Activated naive CD8-positive, alpha-beta T cell (primary cell): ENCODE measurements around the gene MSH5.

ENCODE experiments used
- H3K27ac Mint-ChIP-seq: one replicate; pipeline ENCODE4 v1.8.0; 2021; ENCODE audit warnings: mixed read lengths
- H3K27me3 Mint-ChIP-seq: one replicate; pipeline ENCODE4 v1.8.0; 2021; ENCODE audit warnings: mixed read lengths
- H3K36me3 Mint-ChIP-seq: one replicate; pipeline ENCODE4 v1.8.0; 2021; ENCODE audit warnings: mixed read lengths
- H3K4me1 Mint-ChIP-seq: one replicate; pipeline ENCODE4 v1.8.0; 2021; ENCODE audit warnings: low read depth, mixed read lengths
- H3K4me3 Mint-ChIP-seq: one replicate; pipeline ENCODE4 v1.8.0; 2021; ENCODE audit warnings: mild to moderate bottlenecking, mixed read lengths
- H3K9me3 Mint-ChIP-seq: one replicate; pipeline ENCODE4 v1.8.0; 2021; ENCODE audit warnings: low read depth, mixed read lengths

MSH5 gene

DNA sequence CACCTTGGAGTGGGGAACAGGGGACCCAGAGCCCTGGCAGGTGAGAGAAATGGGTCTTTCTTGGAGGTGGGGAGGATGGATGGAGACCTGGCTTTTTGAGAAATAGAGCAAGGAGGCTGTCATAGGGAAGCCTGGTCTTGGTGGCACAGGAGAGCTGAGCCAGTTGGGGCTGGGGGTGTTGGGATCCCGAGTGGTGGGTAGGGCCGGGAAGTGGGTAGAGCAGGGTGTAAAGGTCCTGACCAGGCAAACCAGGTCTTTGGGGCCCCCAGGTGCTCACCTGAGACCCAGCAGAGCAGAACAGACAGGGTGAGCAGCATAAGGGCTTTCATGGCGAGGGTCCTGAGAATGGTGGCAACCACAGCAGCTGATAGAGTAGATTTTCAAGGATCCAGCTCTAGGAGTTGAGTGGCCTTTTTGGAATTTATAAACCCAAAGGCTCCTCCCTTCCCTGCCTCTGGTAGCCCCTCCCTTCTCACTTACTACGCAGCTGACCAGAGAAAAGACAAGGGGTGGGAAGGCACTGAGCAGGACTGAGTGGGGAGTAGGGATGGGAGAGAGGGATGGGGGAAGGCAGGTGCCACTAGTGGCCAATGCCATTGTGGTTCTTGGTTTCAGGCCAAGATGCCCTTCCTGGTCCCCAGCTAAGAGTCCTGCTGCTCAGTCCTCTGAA, 18.3 kb upstream of the MSH5 start, which contains the start of gene LY6G6C:
Gene LY6G6C, minus strand, starts transcription at position 396 of the 670 bp plus-strand sequence. Its CDS starts 67 bp downstream, at position 329.
- H3K27ac Mint-ChIP-seq: no peak within 1 kb of the TSS
- peak within 1 kb of the TSS; percentile 5 for H3K4me3 Mint-ChIP-seq

DNA sequence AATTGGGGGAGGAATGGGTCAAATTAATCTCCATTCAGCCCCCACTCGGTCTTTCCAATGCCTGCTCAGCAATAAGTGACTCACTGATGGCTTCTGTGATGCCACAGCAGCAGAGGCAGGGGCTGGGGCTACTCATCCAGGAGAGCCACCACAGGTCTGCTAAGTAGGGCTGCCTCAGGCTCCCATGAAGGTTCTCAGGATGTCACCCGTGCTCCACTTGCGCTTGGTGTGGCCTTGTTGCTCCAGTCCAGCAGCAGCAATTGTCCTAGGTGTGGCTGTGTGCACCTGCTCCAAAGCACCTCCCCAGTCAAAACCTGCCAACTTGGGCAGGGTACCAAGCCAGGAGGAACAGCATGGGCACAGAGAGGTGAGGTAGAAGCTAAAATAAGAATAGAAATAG, 17.6 kb upstream of the MSH5 start:
- Mint-ChIP-seq H3K4me1 (peaks cover 23% of the 10 kb centered on the region), H3K27ac (no peak overlapping the region), H3K36me3 (peaks cover 4% of the 10 kb centered on the region), H3K27me3 (no peaks in the 10 kb centered on the region), H3K4me3 (peak overlapping the region; percentile 5), H3K9me3 (no peaks in the 10 kb centered on the region)

More for the DNA sequence above, 18.3 kb upstream of the MSH5 start, which contains the start of gene LY6G6C:
- Mint-ChIP-seq H3K9me3 (no peaks in the 10 kb centered on the region), H3K4me1 (peaks cover 17% of the 10 kb centered on the region), H3K27me3 (no peaks in the 10 kb centered on the region), H3K36me3 (no peaks in the 10 kb centered on the region)

DNA sequence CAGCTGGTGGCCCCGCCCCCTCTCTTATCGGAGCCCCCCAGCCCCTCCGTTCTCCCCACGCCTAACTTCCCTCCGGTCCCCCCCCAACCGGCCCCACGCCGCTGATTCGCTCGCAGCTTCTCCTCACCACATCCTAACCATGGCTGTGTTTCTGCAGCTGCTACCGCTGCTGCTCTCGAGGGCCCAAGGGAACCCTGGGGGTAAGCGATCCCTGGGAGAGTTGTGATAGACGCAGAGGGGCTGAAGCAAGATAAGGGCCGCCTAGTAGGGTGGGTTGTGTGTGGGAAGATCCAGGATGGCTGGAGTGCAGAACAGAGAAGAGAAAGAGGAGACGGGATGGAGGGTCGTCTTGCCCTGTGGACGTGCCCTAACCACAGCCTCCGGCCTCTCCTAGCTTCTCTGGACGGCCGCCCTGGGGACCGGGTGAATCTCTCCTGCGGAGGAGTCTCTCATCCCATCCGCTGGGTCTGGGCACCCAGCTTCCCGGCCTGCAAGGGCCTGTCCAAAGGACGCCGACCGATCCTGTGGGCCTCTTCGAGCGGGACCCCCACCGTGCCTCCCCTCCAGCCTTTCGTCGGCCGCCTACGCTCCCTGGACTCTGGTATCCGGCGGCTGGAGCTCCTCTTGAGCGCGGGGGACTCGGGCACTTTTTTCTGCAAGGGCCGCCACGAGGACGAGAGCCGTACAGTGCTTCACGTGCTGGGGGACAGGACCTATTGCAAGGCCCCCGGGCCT, 16.4 kb upstream of the MSH5 start, which contains the start of gene MPIG6B:
Gene MPIG6B, plus strand, starts transcription at position 129 of the 735 bp plus-strand sequence. Its CDS starts 11 bp downstream, at position 140.
- Mint-ChIP-seq H3K4me3 (peak within 1 kb of the TSS; percentile 5), H3K36me3 (peaks cover 4% of the 10 kb centered on the region), H3K27ac (no peak within 1 kb of the TSS), H3K27me3 (no peaks in the 10 kb centered on the region), H3K9me3 (no peaks in the 10 kb centered on the region), H3K4me1 (peaks cover 30% of the 10 kb centered on the region)

DNA sequence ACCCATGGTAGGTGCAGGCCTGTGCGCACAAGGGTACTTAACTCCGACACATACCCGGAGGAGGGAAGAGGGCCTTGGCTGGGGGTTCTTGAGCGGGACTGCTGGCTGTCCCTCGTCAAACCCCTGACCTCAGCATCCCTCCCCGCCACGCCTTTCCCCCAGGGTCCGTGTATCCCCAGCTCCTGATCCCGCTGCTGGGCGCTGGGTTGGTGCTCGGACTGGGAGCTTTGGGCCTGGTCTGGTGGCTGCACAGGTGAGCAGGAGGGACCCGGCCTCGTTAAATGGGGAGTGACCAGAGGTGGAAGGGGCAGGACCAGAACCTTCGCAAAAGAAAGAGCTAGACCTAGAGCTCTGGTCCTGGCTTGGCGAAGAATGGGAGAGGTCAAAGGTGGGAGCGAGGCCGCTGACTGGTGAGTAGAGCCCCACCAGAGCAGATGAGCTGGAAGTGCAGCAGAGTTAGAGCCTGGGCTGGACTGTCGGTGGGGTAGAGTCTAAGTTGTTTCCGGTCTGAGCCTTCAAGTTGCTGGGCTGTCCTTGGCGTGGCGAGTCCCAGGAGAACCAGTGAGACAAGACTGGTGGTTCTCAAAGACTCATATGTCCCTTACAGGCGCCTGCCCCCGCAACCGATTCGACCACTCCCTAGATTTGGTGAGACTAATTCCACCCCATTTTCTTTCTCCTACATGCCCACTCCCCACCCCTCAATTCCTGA, 15.7 kb upstream of the MSH5 start:
- H3K4me3 Mint-ChIP-seq: no peak overlapping the region
- H3K4me1 Mint-ChIP-seq: peaks cover 34% of the 10 kb centered on the region
- H3K27me3 Mint-ChIP-seq: no peaks in the 10 kb centered on the region
- peaks cover 4% of the 10 kb centered on the region for H3K36me3 Mint-ChIP-seq
- no peak overlapping the region for H3K27ac Mint-ChIP-seq
- no peaks in the 10 kb centered on the region for H3K9me3 Mint-ChIP-seq

DNA sequence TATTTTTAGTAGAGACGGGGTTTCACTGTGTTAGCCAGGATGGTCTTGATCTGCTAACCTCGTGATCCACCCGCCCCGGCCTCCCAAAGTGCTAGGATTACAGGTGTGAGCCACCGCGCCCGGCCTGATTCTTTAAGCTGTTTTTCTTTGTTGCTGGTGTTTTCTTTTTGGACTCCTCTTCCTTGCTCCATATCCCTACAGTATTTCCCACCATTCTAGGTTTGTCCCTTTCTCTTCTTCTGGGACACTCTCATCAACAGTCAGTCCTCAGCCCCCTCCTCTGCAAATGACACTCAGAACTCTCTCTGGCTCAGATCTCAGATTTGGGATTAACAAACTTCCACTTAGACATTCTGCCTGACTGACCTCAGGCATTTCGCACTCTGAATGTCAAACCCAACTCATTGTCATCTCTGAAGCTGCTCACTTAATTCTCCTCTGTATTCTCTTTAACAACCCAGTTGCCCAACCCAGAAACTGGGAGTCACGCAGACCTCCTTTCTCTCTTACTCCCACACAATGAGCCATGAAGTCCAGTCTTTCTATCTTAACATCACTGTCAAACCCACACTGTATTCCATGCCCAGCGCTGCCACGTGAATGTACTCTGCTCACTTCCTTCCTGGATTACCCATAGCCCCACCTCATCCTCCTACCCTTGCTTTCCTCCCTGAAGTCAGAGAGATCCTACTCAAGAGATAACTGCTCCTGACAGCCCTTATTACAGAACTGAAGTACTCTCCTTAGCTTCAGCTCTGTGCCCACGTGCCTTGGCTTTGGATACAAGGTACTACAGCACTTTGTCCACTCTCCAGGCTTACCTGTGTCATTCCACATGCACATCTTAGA, 14.1 kb upstream of the MSH5 start:
- no peaks in the 10 kb centered on the region for H3K27me3 Mint-ChIP-seq
- H3K4me1 Mint-ChIP-seq: peaks cover 44% of the 10 kb centered on the region
- H3K4me3 Mint-ChIP-seq: no peak overlapping the region
- H3K9me3 Mint-ChIP-seq: no peaks in the 10 kb centered on the region
- no peak overlapping the region for H3K27ac Mint-ChIP-seq
- H3K36me3 Mint-ChIP-seq: peaks cover 4% of the 10 kb centered on the region

- H3K4me1 Mint-ChIP-seq: peaks cover 45% of the 10 kb centered on the region
- H3K27ac Mint-ChIP-seq: peak overlapping the region; percentile 54
- H3K9me3 Mint-ChIP-seq: no peaks in the 10 kb centered on the region
- H3K4me3 Mint-ChIP-seq: peak overlapping the region; percentile 63
- peaks cover 4% of the 10 kb centered on the region for H3K36me3 Mint-ChIP-seq
- H3K27me3 Mint-ChIP-seq: no peaks in the 10 kb centered on the region
Observed at GRCh38 chr6:31727034-31727716, 12.6 kb upstream of the MSH5 start.

DNA sequence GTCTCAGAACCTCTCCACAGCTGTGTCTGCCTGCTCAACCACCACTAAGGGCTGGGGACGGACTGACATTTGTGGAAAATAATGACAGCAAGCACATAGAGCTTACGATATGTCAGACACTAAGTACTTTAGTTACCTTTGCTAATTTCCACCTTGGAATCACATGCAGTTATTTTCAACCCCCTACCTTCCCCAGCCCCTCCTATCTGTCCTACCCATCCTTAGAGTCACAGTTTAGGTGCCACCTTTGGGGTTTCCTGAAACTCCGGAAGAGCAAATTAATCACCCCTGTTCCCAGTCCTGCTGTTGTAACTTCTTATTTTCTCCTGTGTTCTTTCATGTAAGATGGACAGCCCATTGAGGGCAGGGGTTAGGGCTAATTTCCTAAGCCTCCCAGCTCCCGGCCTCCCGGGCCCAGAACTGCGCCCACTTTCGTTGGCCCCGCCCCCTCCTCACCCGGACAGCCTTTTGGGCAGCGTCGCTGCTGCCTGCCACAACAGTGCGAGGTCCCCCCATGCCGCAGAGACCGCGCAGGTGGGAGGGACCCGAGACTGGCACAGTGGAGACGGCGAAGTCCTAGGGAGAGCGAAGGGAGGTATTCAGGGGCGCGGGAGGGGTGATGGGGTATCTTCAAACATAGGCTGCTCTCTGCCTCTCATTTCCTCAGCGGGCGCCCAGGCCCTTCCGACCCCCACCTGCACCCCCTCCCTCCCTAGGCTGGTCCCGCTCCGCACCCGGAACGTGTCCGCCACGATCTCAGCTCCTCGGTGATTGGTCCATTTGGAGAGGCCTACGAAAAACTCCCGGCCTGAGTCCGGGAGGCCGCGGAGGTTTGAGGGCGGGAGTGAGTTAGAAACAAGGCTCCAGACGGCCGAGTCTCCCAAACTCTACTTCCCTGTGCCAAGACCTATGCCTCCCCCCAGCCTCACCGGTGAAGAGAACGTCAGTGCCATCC, 11.8 kb upstream of the MSH5 start:
- Mint-ChIP-seq H3K27ac (no peak overlapping the region), H3K9me3 (no peaks in the 10 kb centered on the region), H3K27me3 (no peaks in the 10 kb centered on the region), H3K36me3 (peaks cover 4% of the 10 kb centered on the region), H3K4me3 (peak overlapping the region; percentile 63), H3K4me1 (peaks cover 45% of the 10 kb centered on the region)

DNA sequence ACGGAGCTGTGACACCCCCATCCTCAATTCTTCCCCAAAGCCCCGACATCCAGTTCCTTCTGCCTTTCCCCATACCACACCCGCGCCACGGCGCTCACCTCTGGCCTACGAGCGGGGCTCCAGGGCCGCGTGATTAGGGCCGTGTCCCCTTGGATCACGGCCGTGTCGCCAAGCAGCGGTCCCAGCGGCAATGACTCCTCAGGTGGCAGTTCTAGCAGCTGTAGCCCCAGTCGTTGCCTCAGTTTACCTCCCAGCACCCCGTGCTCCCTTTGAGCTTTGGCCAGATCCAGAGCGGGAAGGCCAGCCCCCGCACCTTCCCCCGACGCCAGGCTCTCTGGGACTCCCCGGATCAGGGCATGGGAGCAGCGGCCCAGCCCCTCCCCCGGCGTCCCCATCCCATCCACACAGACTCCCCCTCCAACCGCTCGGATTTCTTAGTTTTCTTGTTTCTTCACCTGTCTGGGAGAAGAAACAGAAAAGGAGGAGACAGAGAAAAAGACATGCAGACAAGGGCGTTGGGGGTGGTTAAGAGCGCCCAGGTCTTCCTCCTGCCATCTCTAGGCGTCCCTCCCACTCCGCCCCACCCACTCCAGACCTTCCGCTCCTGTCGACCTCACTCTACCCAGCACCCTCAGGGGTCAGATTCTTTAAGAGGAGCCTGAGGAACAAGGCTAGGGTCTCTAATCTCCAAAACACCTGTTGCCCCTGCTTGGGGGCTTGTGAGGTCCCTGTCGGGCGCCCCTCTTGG, 10.9 kb upstream of the MSH5 start, which contains the start of gene DDAH2:
Gene DDAH2, minus strand, starts transcription at position 533 of the 748 bp plus-strand sequence. Its CDS starts 138 bp downstream, at position 395.
- Mint-ChIP-seq H3K9me3 (no peaks in the 10 kb centered on the region), H3K27ac (peak within 1 kb of the TSS; percentile 68), H3K36me3 (peaks cover 4% of the 10 kb centered on the region), H3K27me3 (no peaks in the 10 kb centered on the region), H3K4me3 (peak within 1 kb of the TSS; percentile 96), H3K4me1 (peaks cover 49% of the 10 kb centered on the region)

- peaks cover 4% of the 10 kb centered on the region for H3K36me3 Mint-ChIP-seq
- peak overlapping the region; percentile 96 for H3K4me3 Mint-ChIP-seq
- no peaks in the 10 kb centered on the region for H3K27me3 Mint-ChIP-seq
- H3K4me1 Mint-ChIP-seq: peaks cover 50% of the 10 kb centered on the region
- H3K27ac Mint-ChIP-seq: peak overlapping the region; percentile 68
- H3K9me3 Mint-ChIP-seq: no peaks in the 10 kb centered on the region
Observed at GRCh38 chr6:31729515-31729978, 10.3 kb upstream of the MSH5 start.

- peak overlapping the region; percentile 5 for H3K27ac Mint-ChIP-seq
- peaks cover 4% of the 10 kb centered on the region for H3K36me3 Mint-ChIP-seq
- peak overlapping the region; percentile 96 for H3K4me3 Mint-ChIP-seq
- peaks cover 51% of the 10 kb centered on the region for H3K4me1 Mint-ChIP-seq
- H3K9me3 Mint-ChIP-seq: no peaks in the 10 kb centered on the region
- no peaks in the 10 kb centered on the region for H3K27me3 Mint-ChIP-seq
Observed at GRCh38 chr6:31729979-31730630, 9.7 kb upstream of the MSH5 start.

GRCh38 chr6:31730631-31731086, 9.1 kb upstream of the MSH5 start:
- H3K4me3 Mint-ChIP-seq: peak overlapping the region; percentile 96
- no peaks in the 10 kb centered on the region for H3K9me3 Mint-ChIP-seq
- peaks cover 4% of the 10 kb centered on the region for H3K36me3 Mint-ChIP-seq
- H3K4me1 Mint-ChIP-seq: peaks cover 53% of the 10 kb centered on the region
- H3K27ac Mint-ChIP-seq: peak overlapping the region; percentile 5
- no peaks in the 10 kb centered on the region for H3K27me3 Mint-ChIP-seq

GRCh38 chr6:31732029-31732428, 7.8 kb upstream of the MSH5 start:
- Mint-ChIP-seq H3K27ac (no peak overlapping the region), H3K27me3 (no peaks in the 10 kb centered on the region), H3K4me3 (no peak overlapping the region), H3K36me3 (no peaks in the 10 kb centered on the region), H3K4me1 (peaks cover 47% of the 10 kb centered on the region), H3K9me3 (no peaks in the 10 kb centered on the region)
